Heart left ventricle (tissue), 16 donors: ENCODE measurements around the gene TBC1D2. TPM values are rescaled to one million over a fixed set of nuclear protein-coding genes. Genes with fewer than 3 reads are reported as not detected.

Experiments used
- ATAC-seq, 4 donors: fragments of 200-7000 bp; cut with Tn5 transposase; one replicate each; pipeline ENCODE4 v1.9.1; 2020 to 2022; ENCODE audit warnings: moderate library complexity in 4 of 4, mild to moderate bottlenecking in 3 of 4, moderate number of reproducible peaks in 1 of 4
- DNase-seq, 5 donors: peaks; one replicate each; pipeline ENCODE4 v3.0.0-alpha.2; 2020
- H3K27ac ChIP-seq, 12 donors: fragments of 200-600 bp; sonication (generic) in 4 of 12; one replicate each; pipeline versions ENCODE4 v1.5.0 to v1.8.0; 2016 to 2022; ENCODE audit warnings: mild to moderate bottlenecking in 2 of 12
- H3K27me3 ChIP-seq, 9 donors: fragments of 200-600 bp; sonication (generic) in 2 of 9; one replicate each; pipeline versions ENCODE4 v1.5.1 to v1.8.0; 2016 to 2022; ENCODE audit warnings: mild to moderate bottlenecking in 3 of 9
- H3K36me3 ChIP-seq, 9 donors: fragments of 200-600 bp; sonication (generic) in 2 of 9; one replicate each; pipeline versions ENCODE4 v1.5.0 to v1.8.0; 2018 to 2022; ENCODE audit warnings: mild to moderate bottlenecking in 2 of 9
- H3K4me1 ChIP-seq, 12 donors: fragments of 200-600 bp; sonication (generic) in 4 of 12; one replicate each; pipeline versions ENCODE4 v1.5.0 to v1.8.0; 2016 to 2022; ENCODE audit warnings: mild to moderate bottlenecking in 3 of 12
- H3K4me3 ChIP-seq, 12 donors: fragments of 200-600 bp; sonication (generic) in 4 of 12; one replicate each; pipeline versions ENCODE4 v1.5.0 to v1.8.0; 2017 to 2022; ENCODE audit warnings: mild to moderate bottlenecking in 9 of 12, moderate library complexity in 4 of 12
- H3K9me3 ChIP-seq, 12 donors: fragments of 200-600 bp; sonication (generic) in 4 of 12; one replicate each; pipeline versions ENCODE4 v1.5.0 to v1.8.0; 2016 to 2022; ENCODE audit warnings: mild to moderate bottlenecking in 1 of 12
- POLR2A ChIP-seq, 2 donors: fragments of 450-650 bp; IDR thresholded peaks; one replicate each; pipeline ENCODE4 v1.6.1; 2017; ENCODE audit warnings: antibody characterized with exemption in 2 of 2, mild to moderate bottlenecking in 2 of 2, moderate library complexity in 2 of 2
- WGBS, 4 donors: extraction: QIAGEN DNeasy Blood & Tissue Kit in 2 of 4; methylation state at CpG; one replicate each; pipeline versions ENCODE4 v1.1.5 to v1.1.7; 2013 to 2018; 5-methylcytosine and 5-hydroxymethylcytosine counted together
- intact Hi-C, 10 donors: fragments of 100-400 bp; cut with DNase I; formaldehyde crosslinking; loops; one replicate each; pipeline versions ENCODE4 v1.11.1 to v1.14.2; 2022
- polyA plus RNA-seq, 2 donors: library from polyadenylated mRNA; stranded (reverse); fragments of 200-250 nt; gene quantifications; one replicate each; pipeline ENCODE4 v1.2.3, GENCODE V29; 2013
- total RNA-seq, 9 donors: library from RNA; depleted of rRNA in 2 of 9; stranded (reverse); fragments of >200 nt in 2 of 9; fragmentation: NEBNext Ultra II Directional in 3 of 9; extraction: Animal tissue kit (Norgen Biotek cat#: 25700) in 3 of 9; gene quantifications; one replicate each; pipeline versions ENCODE4 v1.1.0 to v1.2.4, GENCODE V29; 2016 to 2023
- TF ChIP-seq, protein P1 (sequence below), 12 donors: fragments of 200-600 bp; sonication (generic) in 4 of 12; IDR thresholded peaks; one replicate each; pipeline versions ENCODE4 v1.5.0 to v1.8.0; 2018 to 2022; ENCODE audit warnings: antibody characterized with exemption in 12 of 12, mild to moderate bottlenecking in 5 of 12
- donor health status: ischemic (EF 13 %, LVEDD 7.1; RV severe dilation, severe dysfunction).
- donor health status: healthy with polysubstance abuse.
- donor health status: DM: no; HTN: yes; CAD: no.
- donor health status: DM: no; HTN: no; CAD: no.
- donor health status: ischemic (EF 25% LVEDD 6.9; RV normal size, moderate dysfunction).
- donor health status: ischemic (EF 25% LVEDD 5.7; RV mildly dilated, moderate dysfunction).
- donor health status: healthy.
- donor health status: DM: yes; HTN: yes; CAD: no.
- donor health status: ischemic (EF 35%, LVEDD 5.7; RV mildly dilated, moderate dysfunction).
- donor health status: nonischemic (EF 11% LVEDD 7.7; RV severe dilation, severe dysfunction).
- donor health status: DM: yes; HTN: yes; CAD: no.
- donor health status: PGD.
- donor health status: ischemic (EF 29% LVEDD 5.4; RV normal size, mild dysfunction).
- donor health status: nonischemic (EF 23%, LVEDD 6.1; RV moderate dilation, normal function).

Gene TBC1D2
- total and polyA plus RNA-seq, 11 donors = 1.1 to 9.4 (median 2.2) TPM

DNA sequence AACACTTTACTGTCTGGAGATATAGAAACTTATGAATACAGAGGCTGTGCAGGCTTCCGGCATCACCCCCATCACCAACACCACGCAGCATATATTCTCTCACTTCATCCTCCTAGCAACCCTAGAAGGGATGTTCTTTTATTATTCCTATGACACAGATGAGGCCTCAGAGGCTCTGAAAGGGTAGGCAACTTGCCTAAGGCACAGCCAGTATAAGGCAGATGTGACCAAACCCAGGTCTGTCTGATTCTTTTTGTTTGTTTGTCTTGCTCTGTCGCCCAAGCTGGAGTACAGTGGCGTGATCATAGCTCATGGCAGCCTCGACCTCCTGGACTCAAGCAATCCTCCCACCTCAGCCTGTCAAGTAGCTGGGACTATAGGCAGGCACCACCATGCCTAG, 40.2 kb downstream of the TBC1D2 start:
- H3K27ac ChIP-seq = no peak overlapping the region
- ATAC-seq = no peak
- no peaks in the 10 kb centered on the region for H3K9me3 ChIP-seq
- WGBS, 4 donors = 89 to 91% (median 90%) methylated on average over 5 of the region's 5 CpGs
- H3K27me3 ChIP-seq = no peaks in the 10 kb centered on the region
- H3K4me3 ChIP-seq = no peak overlapping the region
- TF ChIP-seq, protein P1, sequence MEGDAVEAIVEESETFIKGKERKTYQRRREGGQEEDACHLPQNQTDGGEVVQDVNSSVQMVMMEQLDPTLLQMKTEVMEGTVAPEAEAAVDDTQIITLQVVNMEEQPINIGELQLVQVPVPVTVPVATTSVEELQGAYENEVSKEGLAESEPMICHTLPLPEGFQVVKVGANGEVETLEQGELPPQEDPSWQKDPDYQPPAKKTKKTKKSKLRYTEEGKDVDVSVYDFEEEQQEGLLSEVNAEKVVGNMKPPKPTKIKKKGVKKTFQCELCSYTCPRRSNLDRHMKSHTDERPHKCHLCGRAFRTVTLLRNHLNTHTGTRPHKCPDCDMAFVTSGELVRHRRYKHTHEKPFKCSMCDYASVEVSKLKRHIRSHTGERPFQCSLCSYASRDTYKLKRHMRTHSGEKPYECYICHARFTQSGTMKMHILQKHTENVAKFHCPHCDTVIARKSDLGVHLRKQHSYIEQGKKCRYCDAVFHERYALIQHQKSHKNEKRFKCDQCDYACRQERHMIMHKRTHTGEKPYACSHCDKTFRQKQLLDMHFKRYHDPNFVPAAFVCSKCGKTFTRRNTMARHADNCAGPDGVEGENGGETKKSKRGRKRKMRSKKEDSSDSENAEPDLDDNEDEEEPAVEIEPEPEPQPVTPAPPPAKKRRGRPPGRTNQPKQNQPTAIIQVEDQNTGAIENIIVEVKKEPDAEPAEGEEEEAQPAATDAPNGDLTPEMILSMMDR (IDR thresholded peaks at IDR 0.05) = no peak
- no peak for TF ChIP-seq POLR2A (IDR thresholded peaks at IDR 0.05)
- intact Hi-C loops = no loop called here
- peaks cover 0 to 79% (median 8%) of the 10 kb centered on the region in 9 donors for H3K36me3 ChIP-seq
- H3K4me1 ChIP-seq = no peaks in the 10 kb centered on the region
- DNase-seq = no peak

DNA sequence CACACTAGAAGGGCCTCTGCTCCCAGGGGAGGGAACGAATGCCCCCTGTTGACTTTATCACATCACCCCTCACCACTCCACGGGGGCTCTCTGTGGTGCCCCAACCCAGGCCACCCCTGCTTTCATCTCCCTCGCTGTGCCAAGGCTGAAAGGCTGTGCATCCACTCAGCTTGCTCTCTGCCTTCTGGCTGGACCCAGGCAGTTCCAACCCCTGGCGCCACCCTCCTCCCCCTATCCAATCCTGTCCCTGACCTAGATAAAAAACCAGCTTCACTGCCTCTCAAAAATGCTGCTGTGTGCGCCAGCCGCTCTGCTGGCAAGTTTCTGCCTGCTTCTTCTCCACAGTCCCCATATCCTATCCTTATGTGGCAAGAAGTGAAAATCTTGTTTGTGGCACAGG, 40.6 kb downstream of the TBC1D2 start:
- H3K9me3 ChIP-seq = no peaks in the 10 kb centered on the region
- no peak overlapping the region for H3K27ac ChIP-seq
- H3K4me3 ChIP-seq = no peak overlapping the region
- intact Hi-C loops = no loop called here
- no peaks in the 10 kb centered on the region for H3K4me1 ChIP-seq
- peaks cover 0 to 78% (median 8%) of the 10 kb centered on the region in 9 donors for H3K36me3 ChIP-seq
- DNase-seq (no peak), ATAC-seq (no peak)
- TF ChIP-seq POLR2A (IDR thresholded peaks at IDR 0.05) = no peak
- TF ChIP-seq, protein P1 (IDR thresholded peaks at IDR 0.05) = no peak
- no peaks in the 10 kb centered on the region for H3K27me3 ChIP-seq
- 68 to 79% (median 76%) methylated on average over 6 of the region's 6 CpGs for whole genome bisulfite sequencing, 4 donors

DNA sequence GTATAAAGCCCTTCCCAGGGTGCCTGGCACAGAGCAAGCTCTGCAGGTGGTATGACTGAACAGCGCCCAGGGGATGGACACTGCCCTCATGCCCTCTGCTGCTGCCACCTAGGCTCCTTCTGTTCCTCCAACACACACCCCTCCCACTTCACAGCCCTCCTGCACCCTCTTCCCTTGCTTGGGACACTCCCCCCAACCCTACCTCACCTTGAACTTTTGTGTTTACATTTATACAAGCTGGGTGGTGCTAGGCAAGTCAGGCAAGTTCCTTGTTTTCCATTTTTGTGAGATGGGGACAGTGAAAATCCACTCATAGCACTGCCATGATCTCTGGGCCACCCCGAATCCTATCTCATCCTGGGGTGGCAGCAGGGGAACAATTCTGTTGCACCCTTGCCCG, 44.2 kb downstream of the TBC1D2 start:
- 95 to 98% (median 97%) methylated on average over 3 of the region's 3 CpGs for WGBS, 4 donors
- Histone ChIP-seq H3K27me3 (no peaks in the 10 kb centered on the region), H3K4me3 (no peak overlapping the region), H3K9me3 (no peaks in the 10 kb centered on the region), H3K36me3 (peaks cover 0 to 74% (median 5%) of the 10 kb centered on the region in 9 donors), H3K4me1 (no peaks in the 10 kb centered on the region), H3K27ac (no peak overlapping the region)
- intact Hi-C loops = no loop called here
- no peak for DNase-seq
- no peak for ATAC-seq
- TF ChIP-seq, protein P1 (IDR thresholded peaks at IDR 0.05) = no peak
- no peak for TF ChIP-seq POLR2A (IDR thresholded peaks at IDR 0.05)

DNA sequence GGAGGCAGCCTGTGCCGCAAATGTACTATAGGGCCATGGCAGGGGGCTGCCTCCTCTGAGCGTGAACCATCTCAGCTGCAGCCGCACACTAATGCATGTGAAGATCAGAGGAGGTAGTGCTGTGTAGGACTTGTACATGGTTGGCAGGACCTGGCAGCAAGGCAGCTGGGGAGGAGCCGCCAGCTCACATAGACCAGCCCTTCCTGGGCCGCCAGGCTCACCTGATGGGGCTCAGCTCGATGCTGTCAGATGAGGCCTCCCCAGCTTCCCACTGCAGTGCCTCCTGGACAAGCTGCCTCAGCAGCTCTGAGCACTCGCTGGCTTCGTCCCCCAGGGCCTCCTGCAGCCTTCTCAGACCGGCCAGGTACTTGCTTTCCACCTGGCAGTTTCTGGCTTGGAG, 45.0 kb downstream of the TBC1D2 start:
- no peaks in the 10 kb centered on the region for H3K9me3 ChIP-seq
- no peak overlapping the region for H3K4me3 ChIP-seq
- no peaks in the 10 kb centered on the region for H3K27me3 ChIP-seq
- peaks cover 0 to 67% (median 3%) of the 10 kb centered on the region in 9 donors for H3K36me3 ChIP-seq
- intact Hi-C loops = no loop called here
- no peak for DNase-seq
- no peak overlapping the region for H3K27ac ChIP-seq
- TF ChIP-seq POLR2A (IDR thresholded peaks at IDR 0.05) = no peak
- TF ChIP-seq, protein P1 (IDR thresholded peaks at IDR 0.05) = no peak
- no peak for ATAC-seq
- peaks cover 0 to 7% (median 1%) of the 10 kb centered on the region in 12 donors for H3K4me1 ChIP-seq
- 94 to 100% (median 97%) methylated on average over 3 to 9 of the region's 9 CpGs for WGBS, 4 donors
